Measurements from ENCODE around the gene CD19. TPM values are rescaled to one million over a fixed set of nuclear protein-coding genes. Genes with fewer than 3 reads are reported as not detected.

The CD19 gene
- total RNA-seq, result under 1 TPM; 0.46 to 0.51 TPM

GRCh38 chr16:28931801-28932225 is at the start of gene CD19:
Gene CD19 (plus strand): TSS chr16:28931971. CDS start chr16:28932001, 30 bp downstream.
- Histone ChIP-seq H3K27me3 (replicated peaks; ENCODE audit: insufficient read depth) (no peaks in the 10 kb centered on the region), H3K4me1 (replicated peaks) (no peaks in the 10 kb centered on the region), H3K27ac (no peak within 1 kb of the TSS), H3K4me3 (no peak within 1 kb of the TSS), H3K36me3 (no peaks in the 10 kb centered on the region), H3K9me3 (no peaks in the 10 kb centered on the region)
- no peak for TF ChIP-seq POLR2A (IDR thresholded peaks at IDR 0.05)
- no peak for TF ChIP-seq CTCF (IDR thresholded peaks at IDR 0.05)
- TF ChIP-seq POLR2AphosphoS5 (IDR thresholded peaks at IDR 0.05), result no peak
- 86% methylated on average over 10 of the region's 10 CpGs for WGBS
- intact Hi-C loops (cut with DNase I), result no loop called here
- DNase-seq (ENCODE audit: low spot score), result no peak

GRCh38 chr16:28882551-28883160 is 49.1 kb upstream of the CD19 start:
- WGBS, result 42% methylated on average over 24 of the region's 24 CpGs
- no peaks in the 10 kb centered on the region for H3K27me3 ChIP-seq (replicated peaks; ENCODE audit: insufficient read depth)
- TF ChIP-seq POLR2AphosphoS5 (IDR thresholded peaks at IDR 0.05) (no peak), CTCF (IDR thresholded peaks at IDR 0.05) (no peak), POLR2A (IDR thresholded peaks at IDR 0.05) (no peak)
- no peaks in the 10 kb centered on the region for H3K9me3 ChIP-seq
- no peak overlapping the region for H3K27ac ChIP-seq
- no peaks in the 10 kb centered on the region for H3K36me3 ChIP-seq
- peaks cover 5% of the 10 kb centered on the region for H3K4me1 ChIP-seq (replicated peaks)
- no peak for DNase-seq (ENCODE audit: low spot score)
- intact Hi-C loops (cut with DNase I), result loop anchor here (5.0 kb wide), 1 partner anchor 40 kb away; no protein-coding TSS in a partner anchor
- no peak overlapping the region for H3K4me3 ChIP-seq

DNA sequence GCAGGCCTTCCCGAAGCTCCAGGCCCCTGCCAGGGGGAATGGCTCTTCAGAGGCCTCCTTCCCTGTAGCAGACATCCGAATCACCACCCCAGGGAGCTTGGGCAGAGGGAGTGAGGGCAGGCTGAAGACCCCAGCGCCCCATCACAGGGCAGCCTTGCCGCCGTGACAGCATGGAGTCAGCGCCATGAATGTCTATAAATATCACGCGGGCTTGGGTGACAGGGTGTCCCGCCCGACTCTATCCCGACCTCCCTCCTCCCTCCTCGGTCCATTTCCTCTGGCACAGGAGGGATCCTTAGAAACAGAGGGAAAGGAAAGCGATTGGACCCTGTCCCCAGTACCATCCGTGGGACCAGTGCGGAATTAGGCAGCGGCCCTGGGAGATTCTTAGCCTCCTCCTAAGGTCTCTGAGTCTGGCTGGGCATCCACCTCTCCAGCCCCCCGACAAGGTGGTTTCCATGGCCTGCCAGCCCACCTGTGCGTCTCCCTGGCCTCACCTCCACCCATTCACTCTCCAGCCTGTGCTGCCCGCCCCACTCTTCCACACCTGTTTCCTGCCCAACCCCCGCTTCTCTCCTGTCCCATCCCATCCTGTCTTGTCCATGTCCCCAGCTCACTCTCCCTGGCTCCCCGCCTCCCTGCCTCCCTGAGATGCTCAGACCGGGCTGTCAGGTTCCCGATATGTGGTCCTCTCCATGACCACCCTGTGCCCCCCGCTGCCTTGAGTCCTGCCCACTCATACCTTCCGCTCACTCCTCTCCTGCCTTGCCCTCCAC is 48.4 kb upstream of the CD19 start:
- Histone ChIP-seq H3K9me3 (no peaks in the 10 kb centered on the region), H3K27me3 (replicated peaks; ENCODE audit: insufficient read depth) (no peaks in the 10 kb centered on the region), H3K4me1 (replicated peaks) (peaks cover 5% of the 10 kb centered on the region), H3K27ac (no peak overlapping the region), H3K4me3 (no peak overlapping the region), H3K36me3 (no peaks in the 10 kb centered on the region)
- 48% methylated on average over 25 of the region's 25 CpGs for WGBS
- TF ChIP-seq CTCF (IDR thresholded peaks at IDR 0.05), result no peak
- TF ChIP-seq POLR2A (IDR thresholded peaks at IDR 0.05), result no peak
- TF ChIP-seq POLR2AphosphoS5 (IDR thresholded peaks at IDR 0.05), result no peak
- intact Hi-C loops (cut with DNase I), result loop anchor here (5.0 kb wide), 1 partner anchor 39 kb away; no protein-coding TSS in a partner anchor
- no peak for DNase-seq (ENCODE audit: low spot score)

DNA sequence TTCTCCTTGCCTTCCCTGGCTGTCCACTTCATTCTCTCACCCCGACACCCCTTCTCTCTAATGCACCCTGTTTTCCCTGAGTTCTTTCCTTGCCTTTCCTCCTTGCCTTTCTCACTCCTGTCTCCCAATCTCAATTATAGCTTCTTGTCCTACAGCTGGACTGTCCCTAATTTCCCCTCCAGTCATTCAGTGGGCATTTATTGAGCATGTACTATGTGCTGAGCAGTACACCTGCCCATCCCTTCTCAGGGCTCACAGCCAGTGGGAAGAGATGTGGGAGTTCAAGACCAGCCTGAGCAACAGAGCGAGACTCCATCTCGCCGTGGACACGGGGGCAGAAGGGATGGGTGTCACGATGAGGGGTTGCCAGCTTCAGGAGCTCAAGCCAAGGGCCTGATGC is 47.7 kb upstream of the CD19 start:
- Histone ChIP-seq H3K4me3 (no peak overlapping the region), H3K9me3 (no peaks in the 10 kb centered on the region), H3K36me3 (no peaks in the 10 kb centered on the region), H3K27me3 (replicated peaks; ENCODE audit: insufficient read depth) (no peaks in the 10 kb centered on the region), H3K27ac (no peak overlapping the region), H3K4me1 (replicated peaks) (peaks cover 5% of the 10 kb centered on the region)
- intact Hi-C loops (cut with DNase I), result loop anchor here (5.0 kb wide), 1 partner anchor 38 kb away; no protein-coding TSS in a partner anchor
- 95% methylated on average over 6 of the region's 6 CpGs for WGBS
- DNase-seq (ENCODE audit: low spot score), result no peak
- TF ChIP-seq POLR2A (IDR thresholded peaks at IDR 0.05), result no peak
- no peak for TF ChIP-seq CTCF (IDR thresholded peaks at IDR 0.05)
- TF ChIP-seq POLR2AphosphoS5 (IDR thresholded peaks at IDR 0.05), result no peak
